ENCODE results near the gene SLC37A4. TPM values are rescaled to one million over a fixed set of nuclear protein-coding genes. Genes with fewer than 3 reads are reported as not detected.
"Not testable (repeated sequence)": the region's sequence is repeated elsewhere in the genome, so short reads cannot be mapped to it uniquely, and the experiment has no call there.

Gene SLC37A4
- total RNA-seq, 2 experiments from 2014 or later, result 5.2 to 6.6 TPM

- no peaks in the 10 kb centered on the region for H3K9me3 Mint-ChIP-seq
- DNase-seq (peak; percentile 90 to 98 (median 96)), ATAC-seq (ENCODE audit: poor library complexity) (peak; percentile 91)
- Histone ChIP-seq H3K4me3 (ENCODE audit: low read length) (peak within 1 kb of the TSS; percentile 74), H3K36me3 (ENCODE audit: insufficient read depth, low read length) (peaks cover 25% of the 10 kb centered on the region), H3K4me1 (ENCODE audit: insufficient read depth, low read length) (peaks cover 31% of the 10 kb centered on the region), H3K27me3 (ENCODE audit: control insufficient read depth in 1 of 2, insufficient read depth in 2 of 2, low read length in 2 of 2) (no peaks in the 10 kb centered on the region), H3K27ac (ENCODE audit: low read depth in 1 of 2, low read length in 2 of 2) (peak within 1 kb of the TSS; percentile 74 to 78), H3K9me3 (ENCODE audit: control insufficient read depth in 1 of 2, insufficient read depth in 1 of 2, low read length in 2 of 2) (no peaks in the 10 kb centered on the region)
- TF ChIP-seq CTCF (IDR thresholded peaks at IDR 0.05), result no peak
- CTCF ChIA-PET, result interaction anchor here (0.9 to 1.8 kb wide), 5 partner anchors 18 to 338 kb away, joined by 3 to 7 read pairs (median 3); partner anchors contain the start of genes RPS25, SLC37A4 and TRAPPC4
- H3K4me3 Mint-ChIP-seq, result peak within 1 kb of the TSS; percentile 98
- H3K27me3 Mint-ChIP-seq, result no peaks in the 10 kb centered on the region
- H3K4me1 Mint-ChIP-seq (ENCODE audit: low read depth), result peaks cover 46% of the 10 kb centered on the region
- POLR2A ChIA-PET, result interaction anchor here (0.6 to 5.9 kb wide), 24 partner anchors 12 to 562 kb away, joined by 3 to 74 read pairs (median 4); partner anchors contain the start of genes BCL9L, C2CD2L, DPAGT1 and HMBS
- intact Hi-C loops (cut with DNase I, micrococcal nuclease), result loop anchor here (1.0 to 5.0 kb wide), 4 partner anchors 20 to 66 kb away; partner anchors contain the start of genes RPS25 (in 2 of the 2), SLC37A4 (in 2 of the 2) and TRAPPC4 (in 2 of the 2)
- peaks cover 54% of the 10 kb centered on the region for H3K36me3 Mint-ChIP-seq (ENCODE audit: low read depth)
- peak within 1 kb of the TSS; percentile 90 for H3K27ac Mint-ChIP-seq
These were observed 32.9 kb downstream of the SLC37A4 start, which contains the start of gene CENATAC for GRCh38 chr11:118997627-118998387. CENATAC (plus strand) TSS chr11:118998138; CDS start chr11:118998198, 60 bp downstream.

- Mint-ChIP-seq H3K36me3 (ENCODE audit: low read depth) (peaks cover 47% of the 10 kb centered on the region), H3K27ac (peak overlapping the region; percentile 90), H3K4me1 (ENCODE audit: low read depth) (peaks cover 46% of the 10 kb centered on the region), H3K27me3 (no peaks in the 10 kb centered on the region), H3K9me3 (no peaks in the 10 kb centered on the region), H3K4me3 (peak overlapping the region; percentile 98)
- H3K27ac ChIP-seq (ENCODE audit: low read depth in 1 of 2, low read length in 2 of 2), result peak overlapping the region; percentile 53 to 78
- DNase-seq (peak in 10 of 14 experiments; percentile 3 to 77 (median 34)), ATAC-seq (ENCODE audit: poor library complexity) (peak; percentile 41)
- H3K4me1 ChIP-seq (ENCODE audit: insufficient read depth, low read length), result peaks cover 31% of the 10 kb centered on the region
- H3K36me3 ChIP-seq (ENCODE audit: insufficient read depth, low read length), result peaks cover 20% of the 10 kb centered on the region
- H3K27me3 ChIP-seq (ENCODE audit: control insufficient read depth in 1 of 2, insufficient read depth in 2 of 2, low read length in 2 of 2), result no peaks in the 10 kb centered on the region
- ChIA-PET CTCF (interaction anchor here (0.6 to 1.8 kb wide), 5 partner anchors 18 to 601 kb away, joined by 3 to 7 read pairs (median 3); partner anchors contain the start of genes RPS25, SLC37A4 and TRAPPC4), POLR2A (interaction anchor here (0.6 to 5.9 kb wide), 23 partner anchors 11 to 561 kb away, joined by 3 to 74 read pairs (median 4); partner anchors contain the start of genes BCL9L, C2CD2L, DPAGT1 and HMBS)
- intact Hi-C loops (cut with DNase I, micrococcal nuclease), result loop anchor here (1.0 to 5.0 kb wide), 3 partner anchors 33 to 65 kb away; partner anchors contain the start of gene SLC37A4 (in 2 of the 2)
- no peak for TF ChIP-seq CTCF (IDR thresholded peaks at IDR 0.05)
- peak overlapping the region; percentile 74 for H3K4me3 ChIP-seq (ENCODE audit: low read length)
- H3K9me3 ChIP-seq (ENCODE audit: control insufficient read depth in 1 of 2, insufficient read depth in 1 of 2, low read length in 2 of 2), result no peaks in the 10 kb centered on the region
These were observed 33.6 kb downstream of the SLC37A4 start for GRCh38 chr11:118996926-118997626.

- H3K9me3 Mint-ChIP-seq; CTCF ChIA-PET; H3K4me1 ChIP-seq (ENCODE audit: insufficient read depth, low read length); H3K27ac Mint-ChIP-seq; H3K27me3 ChIP-seq (ENCODE audit: control insufficient read depth in 1 of 2, insufficient read depth in 2 of 2, low read length in 2 of 2); POLR2A ChIA-PET; DNase-seq; H3K4me3 ChIP-seq (ENCODE audit: low read length); H3K27me3 Mint-ChIP-seq; H3K27ac ChIP-seq (ENCODE audit: low read depth in 1 of 2, low read length in 2 of 2); H3K36me3 Mint-ChIP-seq (ENCODE audit: low read depth); ATAC-seq (ENCODE audit: poor library complexity); intact Hi-C loops (cut with DNase I, micrococcal nuclease); H3K4me3 Mint-ChIP-seq; H3K36me3 ChIP-seq (ENCODE audit: insufficient read depth, low read length); H3K4me1 Mint-ChIP-seq (ENCODE audit: low read depth); H3K9me3 ChIP-seq (ENCODE audit: control insufficient read depth in 1 of 2, insufficient read depth in 1 of 2, low read length in 2 of 2): not testable (repeated sequence)
These were observed 39.1 kb downstream of the SLC37A4 start for GRCh38 chr11:118991486-118992038.
